Stimulated activated CD8-positive, alpha-beta memory T cell treated with anti-CD3 and anti-CD28 coated beads, Interleukin-7, amount 100 ng/mL, for 24 hours (primary cell): Measurements from ENCODE around the gene SYNE3.

Experiments used
- DNase-seq: peaks from one replicate; pipeline ENCODE4 v3.0.0-alpha.2; 2020; ENCODE audit warnings: low read depth

The SYNE3 gene

GRCh38 chr14:95541346-95541745, 24.9 kb upstream of the SYNE3 start:
- no peak for DNase-seq

DNA sequence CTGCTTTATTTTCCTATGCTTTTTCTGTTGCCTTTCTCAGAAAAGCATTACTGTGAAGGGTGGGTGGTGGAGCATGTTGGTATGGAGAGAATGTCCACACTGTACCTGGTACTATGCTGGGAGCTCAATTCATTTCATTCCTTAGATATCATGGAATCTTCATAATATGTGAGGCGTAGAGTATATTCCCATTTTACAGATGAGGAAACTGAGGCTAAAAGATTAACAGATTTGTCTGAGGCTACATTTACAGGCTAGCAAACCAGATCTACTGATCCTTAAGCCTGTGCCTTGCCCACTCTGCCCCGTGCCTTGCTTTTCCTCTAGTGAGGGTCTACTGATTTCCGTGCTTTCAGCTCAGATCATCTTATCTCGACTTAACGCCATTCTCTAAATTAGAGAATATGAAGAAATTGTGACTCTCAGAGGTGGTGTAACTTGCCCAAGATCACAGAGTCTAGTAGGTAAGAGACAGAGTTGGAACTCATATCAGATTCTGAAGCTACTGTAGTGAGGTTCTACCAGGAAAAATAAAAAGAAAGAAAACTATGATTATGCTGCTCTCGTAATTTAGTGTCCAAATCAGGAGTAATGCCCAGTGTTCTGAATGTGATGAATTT, 23.9 kb upstream of the SYNE3 start:
- DNase-seq = no peak

DNA sequence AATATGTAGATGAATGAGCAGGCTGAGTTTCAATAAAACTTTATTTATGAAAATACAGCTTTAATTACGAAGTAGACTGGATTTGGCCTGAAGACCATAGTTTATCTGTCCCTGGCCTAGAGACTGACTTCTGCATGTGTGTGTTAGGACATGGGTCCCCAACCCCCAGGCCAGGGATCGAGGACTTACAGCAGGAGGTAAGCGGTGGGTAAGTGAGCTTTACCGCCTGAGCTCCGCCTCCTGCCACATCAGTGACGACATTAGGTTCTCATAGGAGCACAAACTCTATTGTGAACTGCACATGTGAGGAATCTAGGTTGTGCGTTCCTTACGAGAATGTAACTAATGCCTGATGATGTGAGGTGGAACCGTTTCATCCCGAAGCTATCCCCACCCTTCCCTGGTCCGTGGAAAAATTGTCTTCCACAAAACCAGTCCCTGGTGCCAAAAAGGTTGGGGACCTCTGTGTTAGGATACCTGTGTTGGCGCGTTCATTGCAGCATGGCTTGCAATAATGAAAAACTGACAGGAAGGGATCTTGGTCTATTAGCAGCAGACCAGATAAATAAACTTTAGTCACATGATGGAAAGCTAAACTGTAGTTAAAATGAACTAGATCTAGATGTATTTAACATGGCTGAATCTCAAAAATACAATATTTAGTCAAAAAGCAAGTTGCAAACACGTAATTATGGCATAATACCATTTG, 22.5 kb upstream of the SYNE3 start:
- DNase-seq = no peak

DNA sequence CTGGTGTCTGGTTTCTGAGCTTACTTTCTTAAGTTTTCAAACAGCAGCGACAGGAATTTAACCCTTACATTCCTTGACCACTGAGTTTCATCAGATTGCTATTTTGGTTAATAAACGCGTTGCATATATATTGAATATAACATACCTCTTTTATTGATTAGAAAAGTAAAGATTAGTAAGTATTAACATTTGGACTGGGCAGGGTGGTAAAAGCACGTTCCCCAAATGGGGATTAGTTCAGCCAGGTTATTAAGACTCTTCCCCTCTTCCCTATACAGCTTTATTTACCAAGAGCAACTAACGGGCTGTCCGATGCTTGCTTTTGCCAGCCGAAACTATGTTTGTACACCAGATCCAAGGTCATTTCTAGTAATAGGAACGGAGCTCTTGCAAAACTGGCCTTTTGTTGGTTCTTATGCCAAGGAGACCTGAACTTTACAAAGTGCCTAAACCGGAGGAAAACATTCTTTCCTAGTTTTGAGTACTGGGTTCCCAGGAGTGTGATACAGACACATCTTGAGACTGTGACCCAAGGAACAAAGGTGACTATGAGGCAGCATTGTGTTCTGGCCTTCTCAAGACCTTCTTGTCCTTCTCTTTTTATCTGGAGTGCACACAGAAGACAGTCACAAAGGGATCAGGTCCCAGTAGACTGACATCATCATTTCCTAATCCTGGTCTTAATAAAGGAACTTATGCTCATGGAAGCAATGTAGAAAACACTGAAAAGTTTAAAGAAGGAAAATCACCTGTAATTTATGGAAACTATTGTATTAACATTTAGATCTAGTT, 21.0 kb upstream of the SYNE3 start:
- DNase-seq = no peak

- no peak for DNase-seq
Measured at GRCh38 chr14:95536671-95537070, 20.2 kb upstream of the SYNE3 start.

DNA sequence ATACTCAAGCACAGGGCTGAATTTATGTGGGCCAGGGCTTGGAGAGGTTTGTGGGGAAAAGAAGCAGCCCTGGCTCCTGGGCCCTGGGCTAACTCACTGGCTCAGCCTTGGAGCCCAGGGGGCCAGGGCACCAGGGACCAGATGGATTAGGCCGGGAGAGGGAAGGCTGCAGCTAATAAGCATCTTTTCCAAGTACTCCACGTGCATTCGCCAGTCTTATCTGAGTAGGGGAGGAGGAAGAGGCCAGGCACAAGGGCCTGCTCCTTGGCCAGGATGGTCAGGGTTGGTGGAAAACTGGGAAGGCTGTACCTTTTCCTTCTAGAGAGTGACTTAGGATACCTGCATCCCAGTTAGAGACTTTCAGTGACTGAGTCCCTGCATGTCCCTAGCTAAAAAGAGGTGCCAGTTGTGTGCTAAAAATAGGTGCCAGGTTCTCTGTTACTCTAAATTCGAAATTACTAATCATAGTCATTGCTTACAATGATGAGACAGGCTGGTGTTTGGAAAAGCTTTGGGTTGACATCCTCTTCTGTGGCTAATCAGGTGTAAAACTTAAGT, 19.7 kb upstream of the SYNE3 start:
- DNase-seq = no peak

GRCh38 chr14:95535226-95536021, 19.0 kb upstream of the SYNE3 start:
- DNase-seq = no peak

DNA sequence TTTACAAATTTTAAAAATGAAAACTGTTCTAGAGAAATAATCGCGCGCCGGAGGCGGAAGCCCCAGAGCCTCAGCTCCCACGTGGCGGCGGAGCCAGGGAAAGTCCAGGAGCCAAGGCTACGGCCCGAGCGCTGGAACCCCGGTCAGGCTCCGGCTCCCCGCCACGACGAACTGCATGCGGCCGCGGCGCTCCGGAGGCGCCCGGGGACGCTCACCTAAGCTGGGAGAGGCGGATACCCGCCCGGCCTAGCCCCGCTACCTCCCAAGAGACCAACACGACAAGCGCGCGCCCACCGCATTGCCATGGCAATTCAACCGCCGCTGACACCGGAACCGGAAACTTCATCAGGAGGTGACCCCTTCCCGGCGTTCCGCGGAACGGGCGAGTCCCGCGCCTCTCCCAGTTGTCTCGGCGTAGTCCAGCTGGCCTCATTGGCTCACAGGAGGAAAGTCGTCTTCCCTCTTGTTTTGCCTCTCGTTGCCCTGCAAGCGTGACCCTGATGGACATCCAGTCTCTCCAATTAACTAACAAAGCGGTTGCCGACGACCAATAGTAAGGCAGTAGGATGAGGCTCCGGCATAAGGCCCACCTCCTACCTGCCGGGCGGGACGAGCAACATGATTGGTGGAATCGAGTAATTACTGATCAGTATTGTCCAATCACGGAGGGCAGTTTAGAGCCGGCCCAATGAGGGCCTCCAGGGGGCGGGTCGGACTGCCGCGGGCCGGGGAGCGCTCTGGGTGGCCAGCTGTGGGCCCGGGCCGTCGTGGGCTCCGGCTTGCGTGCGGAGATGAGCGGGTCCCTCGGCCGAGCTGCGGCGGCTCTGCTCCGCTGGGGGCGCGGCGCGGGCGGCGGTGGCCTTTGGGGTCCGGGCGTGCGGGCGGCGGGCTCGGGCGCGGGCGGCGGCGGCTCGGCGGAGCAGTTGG, 18.1 kb upstream of the SYNE3 start, which contains the start of gene GLRX5:
Gene GLRX5, plus strand, starts transcription at position 752 of the 927 bp plus-strand sequence. Its CDS starts 40 bp downstream, at position 792.
- DNase-seq = peak; percentile 94

- no peak for DNase-seq
Measured at GRCh38 chr14:95533822-95534221, 17.4 kb upstream of the SYNE3 start.

DNA sequence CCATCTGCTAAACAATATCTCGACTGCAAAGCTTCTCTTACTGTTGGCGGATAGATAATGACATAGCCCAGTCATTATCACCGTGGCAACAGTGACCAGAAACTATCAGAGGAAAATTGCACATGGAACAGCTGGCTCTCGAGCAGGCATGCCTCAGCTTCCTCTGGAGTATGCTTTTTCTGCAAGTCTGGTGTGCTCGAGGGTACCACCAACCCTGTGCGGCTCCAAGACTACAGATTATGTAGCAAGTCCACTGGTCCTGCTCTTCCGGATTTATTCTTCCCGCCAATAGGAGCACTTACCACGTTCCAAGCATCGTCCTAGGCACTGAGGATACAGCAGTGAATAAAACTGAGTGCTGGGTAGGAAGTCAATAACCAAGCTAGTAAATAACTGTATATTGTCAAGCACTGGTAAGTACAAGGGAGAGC, 17.0 kb upstream of the SYNE3 start:
- DNase-seq = no peak

GRCh38 chr14:95531969-95532368, 15.5 kb upstream of the SYNE3 start:
- DNase-seq = no peak

GRCh38 chr14:95531473-95531872, 15.0 kb upstream of the SYNE3 start:
- no peak for DNase-seq

- no peak for DNase-seq
Measured at GRCh38 chr14:95530473-95531276, 14.2 kb upstream of the SYNE3 start.

DNA sequence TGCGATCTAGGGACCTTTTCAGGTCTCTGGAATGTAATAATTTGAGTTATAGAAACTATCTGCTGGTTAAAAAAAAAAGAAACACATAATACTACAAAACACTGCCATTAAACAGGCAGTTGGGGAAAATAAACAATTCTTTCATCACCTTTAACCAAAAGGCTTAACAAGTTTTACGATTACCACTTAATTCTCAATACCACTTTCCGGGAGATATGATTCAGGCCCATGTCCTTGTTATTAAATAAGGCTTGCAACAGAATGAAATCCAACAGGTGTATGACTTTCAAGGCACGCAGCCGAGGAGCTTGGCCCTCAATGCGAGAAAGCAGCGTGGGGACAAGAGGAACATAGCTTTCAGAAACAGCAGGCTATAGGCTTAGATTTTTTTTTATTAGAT, 12.8 kb upstream of the SYNE3 start:
- DNase-seq = no peak

GRCh38 chr14:95527387-95528002, 11.0 kb upstream of the SYNE3 start:
- no peak for DNase-seq

GRCh38 chr14:95526483-95527386, 10.3 kb upstream of the SYNE3 start:
- no peak for DNase-seq

GRCh38 chr14:95525999-95526398, 9.5 kb upstream of the SYNE3 start:
- no peak for DNase-seq
